MCF 10A (cell line): ENCODE results near the gene DYNLT4. TPM values are rescaled to one million over a fixed set of nuclear protein-coding genes. Genes with fewer than 3 reads are reported as not detected.

Experiments used
- BruUV-seq: library from RNA; stranded (reverse); fragments of 400-500 nt; replicated peaks from 2 replicates; lab custom pipeline; 2021; lab: Mats Ljungman, UMichigan
- CTCF ChIA-PET: fragments of 300-600 bp; sonication (Branson Sonifier 250); formaldehyde crosslinking; extraction: SDS; loops from one replicate; lab custom pipeline; 2021; ENCODE audit warnings: antibody characterized with exemption, inconsistent platforms; lab: Yijun Ruan, JAX
- POLR2A ChIA-PET: fragments of 300-600, 350-650 bp; sonication (Branson Sonifier 250); formaldehyde crosslinking; extraction: SDS; loops from one replicate; lab custom pipeline; 2020; ENCODE audit warnings: antibody characterized with exemption, inconsistent platforms; lab: Yijun Ruan, JAX
- DNase-seq: peaks from one replicate; pipeline ENCODE4 v3.0.0-alpha.2; 2018; ENCODE audit not compliant: unreplicated experiment
- H3K27ac Mint-ChIP-seq: one replicate; pipeline ENCODE4 v1.8.0; 2022; ENCODE audit warnings: mild to moderate bottlenecking, low read depth, mixed read lengths; ENCODE audit not compliant: unreplicated experiment
- H3K27me3 Mint-ChIP-seq: one replicate; pipeline ENCODE4 v1.8.0; 2022; ENCODE audit warnings: mixed read lengths; ENCODE audit not compliant: insufficient read depth, unreplicated experiment
- H3K36me3 Mint-ChIP-seq: one replicate; pipeline ENCODE4 v1.8.0; 2022; ENCODE audit warnings: mild to moderate bottlenecking, moderate library complexity, mixed read lengths; ENCODE audit not compliant: insufficient read depth, unreplicated experiment
- H3K4me1 Mint-ChIP-seq: one replicate; pipeline ENCODE4 v1.8.0; 2022; ENCODE audit warnings: mixed read lengths; ENCODE audit not compliant: insufficient read depth, unreplicated experiment
- H3K4me3 Mint-ChIP-seq: one replicate; pipeline ENCODE4 v1.8.0; 2022; ENCODE audit warnings: mild to moderate bottlenecking, moderate library complexity, mixed read lengths; ENCODE audit not compliant: unreplicated experiment
- H3K9me3 Mint-ChIP-seq: one replicate; pipeline ENCODE4 v1.8.0; 2022; ENCODE audit warnings: mixed read lengths; ENCODE audit not compliant: unreplicated experiment
- CTCF ChIP-seq: fragments of 200-600 bp; IDR thresholded peaks from one replicate; pipeline ENCODE4 v1.8.0; 2022; ENCODE audit warnings: antibody characterized with exemption, mild to moderate bottlenecking; ENCODE audit not compliant: unreplicated experiment
- intact Hi-C: fragments of 100-400 bp; cut with micrococcal nuclease; formaldehyde crosslinking; loops from 2 replicates; pipeline ENCODE4 v1.14.1; 2022
- total RNA-seq: library from RNA; stranded (reverse); gene quantifications from 2 replicates; pipeline ENCODE4 v1.2.3, GENCODE V29; 2022

DYNLT4 gene
- total RNA-seq, 1 experiment from 2014 or later: not detected

- ChIA-PET CTCF (interaction anchor here (0.8 to 2.1 kb wide), 4 partner anchors 12 to 27 kb away, joined by 3 to 8 read pairs (median 4); no protein-coding TSS in a partner anchor), POLR2A (interaction anchor here (0.7 to 4.3 kb wide), 6 partner anchors 9 to 494 kb away, joined by 3 to 79 read pairs (median 6); partner anchors contain the start of genes PLK3 and RPS8)
- no peaks in the 10 kb centered on the region for H3K9me3 Mint-ChIP-seq
- H3K36me3 Mint-ChIP-seq: peaks cover 69% of the 10 kb centered on the region
- TF ChIP-seq CTCF: no peak
- peak overlapping the region; percentile 100 for H3K27ac Mint-ChIP-seq
- peak; percentile 65 for DNase-seq
- no peak overlapping the region for H3K4me3 Mint-ChIP-seq
- peaks cover 46% of the 10 kb centered on the region for H3K4me1 Mint-ChIP-seq
- BruUV-seq: no TSS peak
- H3K27me3 Mint-ChIP-seq: no peaks in the 10 kb centered on the region
- intact Hi-C loops: no loop called here
These were observed 2.1 kb upstream of the DYNLT4 start for GRCh38 chr1:44808938-44809917.

- no peak for TF ChIP-seq CTCF
- CTCF ChIA-PET: interaction anchor here (0.5 to 2.1 kb wide), 4 partner anchors 11 to 1610 kb away, joined by 3 to 8 read pairs (median 4); partner anchors contain the start of gene RNU5D-1
- peak within 1 kb of the TSS; percentile 52 for H3K4me3 Mint-ChIP-seq
- intact Hi-C loops: no loop called here
- no peaks in the 10 kb centered on the region for H3K27me3 Mint-ChIP-seq
- no TSS peak for BruUV-seq
- peak within 1 kb of the TSS; percentile 100 for H3K27ac Mint-ChIP-seq
- H3K4me1 Mint-ChIP-seq: peaks cover 48% of the 10 kb centered on the region
- POLR2A ChIA-PET: interaction anchor here (0.6 to 4.3 kb wide), 16 partner anchors 8 to 577 kb away, joined by 3 to 79 read pairs (median 4); partner anchors contain the start of genes PLK3, RNU5D-1, RPS8 and UROD
- DNase-seq: no peak
- no peaks in the 10 kb centered on the region for H3K9me3 Mint-ChIP-seq
- peaks cover 72% of the 10 kb centered on the region for H3K36me3 Mint-ChIP-seq
These were observed 1.1 kb upstream of the DYNLT4 start, which contains the start of gene BTBD19 for GRCh38 chr1:44808063-44808937. BTBD19 (plus strand) TSS chr1:44808523; CDS start chr1:44808821, 298 bp downstream.

- CTCF ChIA-PET: interaction anchor here (0.6 to 2.1 kb wide), 3 partner anchors 18 to 213 kb away, joined by 3 to 8 read pairs (median 3); partner anchors contain the start of gene RNU5D-1
- TF ChIP-seq CTCF: no peak
- peaks cover 80% of the 10 kb centered on the region for H3K36me3 Mint-ChIP-seq
- no peaks in the 10 kb centered on the region for H3K9me3 Mint-ChIP-seq
- TSS peak; percentile 18 for BruUV-seq
- H3K4me1 Mint-ChIP-seq: peaks cover 49% of the 10 kb centered on the region
- H3K27ac Mint-ChIP-seq: peak overlapping the region; percentile 100
- H3K4me3 Mint-ChIP-seq: peak overlapping the region; percentile 52
- POLR2A ChIA-PET: interaction anchor here (0.6 to 4.3 kb wide), 13 partner anchors 10 to 578 kb away, joined by 3 to 79 read pairs (median 5); partner anchors contain the start of genes RNU5D-1, RPS8 and UROD
- H3K27me3 Mint-ChIP-seq: no peaks in the 10 kb centered on the region
- DNase-seq: peak; percentile 99
- intact Hi-C loops: loop anchor here (1.0 to 2.0 kb wide), 3 partner anchors 12 to 77 kb away; partner anchors contain the start of genes RNU5D-1 and RPS8
These were observed 362 bp upstream of the DYNLT4 start for GRCh38 chr1:44807364-44808062.
